Dermis microvascular lymphatic vessel endothelial cell (primary cell): ENCODE data around the gene SOAT1. TPM values are rescaled to one million over a fixed set of nuclear protein-coding genes. Genes with fewer than 3 reads are reported as not detected.
A peak's percentile ranks its signal among the peaks of the same experiment; 100 is the strongest.
"Not testable (repeated sequence)": the region's sequence is repeated elsewhere in the genome, so short reads cannot be mapped to it uniquely, and the experiment has no call there.

Source experiments
- DNase-seq, 2 donors: peaks; one replicate each; pipeline versions ENCODE4 v3.0.0 to v3.0.0-alpha.2; 2010; ENCODE audit warnings: low read depth in 2 of 2
- total RNA-seq: library from RNA; depleted of rRNA; stranded (reverse); fragments of >200 nt; gene quantifications from 2 replicates; pipeline ENCODE4 v1.2.1, GENCODE V29; 2014

Gene SOAT1
- total RNA-seq: 13.4 and 13.8 TPM in 2 replicates

DNA sequence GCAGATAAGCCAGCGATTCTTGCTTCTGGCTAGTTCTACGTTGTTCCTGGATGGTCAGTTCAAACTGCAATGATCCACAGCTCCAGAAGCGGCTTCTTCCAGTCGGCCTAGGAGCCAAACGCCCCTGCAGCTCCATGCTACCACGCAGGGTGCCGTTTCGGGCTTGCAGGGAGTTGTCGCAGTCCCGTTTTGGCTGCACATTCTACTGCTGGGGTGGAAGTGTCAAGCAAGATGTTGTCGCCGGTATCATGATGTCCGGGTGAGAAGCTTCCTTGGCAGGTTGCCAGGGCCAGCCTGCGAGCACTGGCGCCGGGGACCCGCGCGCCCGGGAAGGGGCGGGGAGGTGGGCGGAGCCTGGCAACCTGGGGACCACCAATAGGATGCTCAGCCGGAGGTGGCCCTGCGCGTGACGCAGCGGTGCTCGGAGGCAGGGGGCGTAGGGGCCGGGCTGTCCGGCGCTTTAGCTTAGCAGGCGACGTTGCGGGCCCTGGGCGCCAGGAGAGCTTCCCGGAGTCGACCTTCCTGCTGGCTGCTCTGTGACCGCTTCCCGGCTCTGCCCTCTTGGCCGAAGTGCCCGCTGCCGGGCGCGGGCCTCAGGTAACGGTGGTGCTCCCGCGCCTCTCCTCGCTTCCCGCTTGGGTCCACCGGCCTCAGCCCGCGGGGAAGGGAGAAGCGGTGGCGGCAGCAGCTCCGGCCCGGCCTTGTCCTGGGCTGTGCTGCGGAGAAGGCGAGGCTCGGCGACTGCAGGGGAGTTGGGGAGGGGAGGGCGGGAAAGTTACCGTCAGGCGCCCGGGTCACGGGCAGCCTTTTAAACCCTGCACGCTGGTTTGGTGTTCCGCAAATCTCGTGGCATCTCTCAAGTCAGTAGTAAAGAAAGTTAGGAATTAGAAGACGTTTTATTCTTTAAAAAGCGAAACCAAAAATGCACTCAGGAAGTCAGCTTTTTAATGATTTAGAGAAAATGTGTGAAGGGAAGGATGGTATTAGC, at the start of gene SOAT1:
SOAT1 (plus strand) TSS at position 458 of the 988 bp plus-strand sequence. CDS start 8,888 bp downstream, outside the sequence.
- DNase-seq: peak; percentile 66 to 92

DNA sequence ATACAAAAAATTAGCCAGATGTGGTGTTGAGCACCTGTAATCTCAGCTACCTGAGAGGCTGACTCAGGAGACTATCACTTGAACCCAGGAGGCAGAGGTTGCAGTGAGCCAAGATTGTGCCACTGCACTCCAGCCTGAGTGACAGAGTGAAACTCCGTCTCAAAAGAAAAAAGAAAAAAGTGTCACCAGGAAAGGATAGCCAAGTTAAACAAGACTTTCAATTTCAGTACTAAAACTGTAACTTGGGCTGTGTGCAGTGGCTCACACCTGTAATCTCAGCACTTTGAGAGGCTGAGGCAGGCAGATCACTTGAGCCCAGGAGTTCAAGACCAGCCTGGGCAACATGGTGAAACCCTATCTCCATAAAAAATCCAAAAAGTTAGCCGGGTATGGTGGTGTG, 48.2 kb upstream of the SOAT1 start:
- not testable (repeated sequence) for DNase-seq

DNA sequence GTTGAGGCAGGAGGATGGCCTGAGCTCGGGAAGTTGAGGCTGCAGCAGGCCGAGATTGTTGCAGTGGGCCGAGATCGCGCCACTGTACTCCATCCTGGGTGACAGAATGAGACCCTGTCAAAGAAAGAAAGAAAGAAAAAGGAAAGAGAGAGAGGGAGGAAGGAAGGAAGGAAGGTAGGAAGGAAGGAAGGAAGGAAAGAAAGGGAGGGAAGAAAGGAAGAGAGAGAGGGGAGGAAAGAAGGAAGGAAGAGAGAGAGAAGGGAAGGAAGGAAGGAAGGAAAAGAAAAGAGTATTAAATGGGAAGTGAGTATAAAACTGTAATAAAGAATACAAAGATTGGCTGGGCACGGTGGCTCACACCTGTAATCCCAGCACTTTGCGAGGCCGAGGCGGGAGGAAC, 45.7 kb upstream of the SOAT1 start:
- DNase-seq: no peak

DNA sequence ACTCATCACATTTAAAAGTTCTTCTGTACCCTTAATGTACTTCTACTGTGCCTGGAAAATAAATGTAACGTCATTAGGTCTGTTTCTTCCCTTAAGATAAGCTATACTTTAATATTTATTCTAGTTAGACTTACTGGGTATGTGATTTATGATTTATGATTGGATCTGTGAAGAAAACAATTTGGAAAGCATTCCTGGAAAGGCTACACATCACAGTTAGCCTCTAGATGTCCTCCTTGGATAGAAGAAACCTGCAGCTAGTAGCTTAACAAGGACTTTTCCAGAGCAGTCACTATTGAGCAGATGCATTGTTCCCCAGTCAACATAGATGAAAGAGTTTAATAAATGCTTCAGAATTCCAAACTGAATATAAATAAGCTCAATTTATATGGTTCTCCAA, 41.9 kb upstream of the SOAT1 start:
- peak; percentile 12 to 49 for DNase-seq

DNA sequence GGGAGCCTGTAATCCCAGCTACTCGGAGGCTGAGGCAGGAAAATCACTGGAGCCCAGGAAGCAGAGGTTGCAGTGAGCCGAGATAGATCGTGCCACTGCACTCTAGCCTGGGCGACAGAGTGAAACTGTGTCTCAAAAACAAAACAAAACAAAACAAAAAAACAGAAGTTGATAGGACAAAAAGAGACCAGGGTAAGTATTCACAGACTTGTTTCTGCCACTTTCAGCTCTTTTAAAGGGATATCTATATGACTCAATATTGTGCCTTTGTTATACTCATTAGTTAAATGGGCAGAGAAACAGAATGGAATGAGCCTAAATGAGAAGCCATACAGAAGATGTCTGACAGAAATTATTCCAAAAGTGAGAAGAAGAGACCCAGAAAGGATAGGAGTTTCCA, 41.0 kb upstream of the SOAT1 start:
- DNase-seq: no peak

DNA sequence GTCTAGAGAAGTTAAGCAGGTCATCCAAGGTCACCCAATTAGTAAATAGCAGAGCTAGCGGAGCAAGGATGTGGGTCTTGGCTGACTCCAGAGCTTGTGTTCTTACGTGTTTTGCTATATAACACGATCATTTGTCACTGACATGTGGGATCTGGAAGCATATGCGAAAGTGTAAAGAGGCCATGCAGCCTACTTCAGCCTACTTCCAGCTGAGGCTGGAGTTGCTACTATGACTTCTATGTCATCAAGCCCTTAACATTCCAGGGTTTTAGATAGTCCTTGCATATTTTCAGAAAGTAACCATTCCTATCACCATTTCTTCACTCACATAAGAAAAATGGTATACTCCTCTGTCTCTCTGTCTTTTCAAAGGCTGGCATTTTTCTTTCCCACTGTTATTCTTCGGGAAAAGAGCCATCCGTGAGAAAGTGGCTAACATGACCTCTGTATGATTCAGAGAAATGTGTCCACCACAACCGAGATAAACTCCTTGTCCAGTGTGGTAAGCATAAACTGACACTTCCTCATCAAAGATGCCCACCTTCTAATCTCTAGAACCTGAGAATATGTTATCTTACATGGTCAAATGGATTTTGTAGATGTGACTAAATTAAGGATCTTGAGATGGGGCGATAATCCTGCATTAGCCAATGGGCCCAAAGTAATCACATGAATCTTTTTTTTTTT, 40.2 kb upstream of the SOAT1 start:
- no peak for DNase-seq

DNA sequence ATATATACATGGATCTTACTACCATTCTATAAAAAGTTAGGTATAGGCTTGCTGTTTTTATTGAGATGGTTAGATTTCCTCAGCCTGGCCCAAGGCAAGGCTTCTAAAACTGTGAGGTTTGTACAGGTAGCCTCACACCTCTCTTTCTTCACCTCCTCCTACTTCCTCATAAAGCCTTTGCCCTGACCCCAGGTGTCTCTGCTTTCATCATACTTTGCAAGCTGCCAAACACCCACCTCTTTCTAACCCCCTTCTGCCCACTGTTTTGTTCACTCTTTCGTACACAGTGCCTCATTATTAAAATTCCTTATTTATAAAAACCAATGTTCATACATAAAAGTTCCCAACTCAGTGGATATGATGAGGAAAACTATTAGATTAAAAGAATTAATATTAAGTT, 31.4 kb upstream of the SOAT1 start:
- no peak for DNase-seq

DNA sequence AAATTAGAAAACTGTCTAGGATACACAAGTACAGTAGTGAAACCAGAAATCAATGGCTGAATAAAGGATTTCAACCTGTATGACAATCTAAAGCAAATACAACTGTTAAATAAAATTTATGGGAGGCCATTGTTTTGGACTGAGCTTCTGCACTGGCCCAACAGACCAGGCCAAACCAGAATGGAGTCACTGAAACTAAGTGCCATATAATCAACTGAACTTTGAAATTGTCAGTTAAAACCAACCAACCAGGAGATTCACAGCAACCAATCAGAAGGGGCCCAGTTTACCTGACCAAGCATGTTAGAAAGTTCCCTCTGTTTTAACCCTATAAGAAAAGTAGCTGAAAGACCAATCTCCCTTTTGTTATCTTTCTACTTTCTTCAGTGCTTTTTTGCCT, 30.5 kb upstream of the SOAT1 start:
- no peak for DNase-seq

DNA sequence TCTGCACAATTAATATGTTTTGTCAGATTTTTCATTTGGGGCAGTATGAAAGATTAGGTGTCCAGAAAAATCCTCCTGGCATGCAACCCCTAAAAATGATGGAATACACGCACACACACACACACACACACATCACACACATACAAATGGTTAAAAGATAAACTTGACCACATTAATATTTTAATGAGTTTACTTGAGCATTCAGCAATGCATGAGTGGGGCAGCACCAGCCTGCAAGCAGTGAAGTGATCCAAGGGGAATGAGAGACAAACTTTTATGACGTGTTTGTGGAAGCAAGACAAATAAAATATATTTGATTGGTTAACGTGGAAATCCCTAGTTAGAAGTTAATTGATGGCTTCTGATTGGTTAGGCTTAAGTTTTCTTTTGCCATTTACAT, 29.1 kb upstream of the SOAT1 start:
- DNase-seq: no peak

DNA sequence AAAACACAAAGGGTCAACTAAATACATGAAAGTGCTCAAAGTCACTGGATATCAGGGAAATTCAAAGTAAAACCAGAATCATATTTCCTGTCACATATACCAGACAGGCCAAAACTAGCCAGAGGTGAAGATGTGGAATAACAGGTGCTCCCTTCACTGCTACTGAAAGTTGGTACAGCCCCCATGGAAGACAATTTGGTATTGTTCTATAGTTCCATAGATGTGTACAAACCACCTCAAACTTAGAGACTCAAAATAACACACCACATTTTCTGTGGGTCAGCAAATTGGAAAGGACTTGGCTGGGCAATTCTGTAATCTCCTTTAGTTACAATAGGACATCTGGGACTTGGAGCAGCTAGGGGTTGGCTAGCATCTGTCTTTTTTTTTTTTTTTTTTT, 24.5 kb upstream of the SOAT1 start:
- DNase-seq: no peak

DNA sequence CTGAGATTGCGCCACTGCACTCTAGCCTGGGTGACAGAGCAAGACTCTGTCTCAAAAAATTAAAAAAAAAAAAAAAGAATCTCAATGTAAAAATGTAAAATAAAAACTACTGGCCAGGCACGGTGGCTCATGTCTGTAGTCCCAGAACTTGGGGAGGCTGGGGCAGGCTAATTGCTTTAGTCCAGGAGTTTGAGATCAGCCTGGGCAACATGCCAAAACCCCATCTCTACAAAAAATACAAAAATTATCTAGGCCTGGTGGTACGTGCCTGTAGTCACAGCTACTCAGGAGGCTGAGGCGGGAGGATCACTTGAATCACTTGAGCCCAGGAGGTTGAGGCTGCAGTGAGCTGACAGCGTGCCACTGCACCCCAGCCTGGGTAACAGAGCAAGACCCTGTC, 19.2 kb upstream of the SOAT1 start:
- not testable (repeated sequence) for DNase-seq

DNA sequence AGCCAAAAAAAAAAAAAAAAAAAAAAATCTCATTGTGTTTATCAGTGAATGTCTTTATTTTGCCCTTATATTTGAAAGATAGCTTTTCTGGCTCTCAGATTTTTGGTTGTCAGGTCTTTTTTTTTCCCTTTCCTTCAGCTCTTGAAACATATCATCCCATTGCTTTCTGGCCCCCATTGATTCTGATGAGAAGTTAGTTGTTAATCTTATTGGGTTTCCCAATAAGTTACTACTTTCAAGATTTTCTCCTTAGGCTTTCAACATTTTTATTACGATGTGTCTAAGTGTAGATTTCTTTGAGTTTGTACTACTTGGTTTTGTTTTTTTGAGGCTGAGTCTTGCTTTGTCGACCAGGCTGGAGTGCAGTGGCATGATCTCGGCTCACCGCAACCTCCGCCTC, 14.7 kb upstream of the SOAT1 start:
- DNase-seq: no peak

DNA sequence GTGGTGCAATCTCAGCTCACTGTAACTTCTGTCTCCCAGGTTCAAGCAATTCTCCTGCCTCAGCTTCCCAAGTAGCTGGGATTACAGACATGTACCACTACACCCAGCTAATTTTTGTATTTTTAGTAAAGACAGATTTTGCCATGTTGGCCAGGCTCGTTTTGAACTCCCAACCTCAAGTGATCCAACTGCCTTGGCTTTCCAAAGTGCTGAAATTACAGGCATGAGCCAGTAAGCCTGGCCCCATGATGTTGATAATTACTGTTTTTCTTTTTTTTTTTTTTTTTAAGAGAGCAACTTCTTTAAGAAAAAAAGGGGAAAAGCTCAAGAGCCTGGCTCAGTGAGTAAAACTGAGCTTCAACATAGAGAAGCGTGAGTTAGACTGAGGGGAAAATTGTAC, 9.6 kb upstream of the SOAT1 start:
- no peak for DNase-seq

DNA sequence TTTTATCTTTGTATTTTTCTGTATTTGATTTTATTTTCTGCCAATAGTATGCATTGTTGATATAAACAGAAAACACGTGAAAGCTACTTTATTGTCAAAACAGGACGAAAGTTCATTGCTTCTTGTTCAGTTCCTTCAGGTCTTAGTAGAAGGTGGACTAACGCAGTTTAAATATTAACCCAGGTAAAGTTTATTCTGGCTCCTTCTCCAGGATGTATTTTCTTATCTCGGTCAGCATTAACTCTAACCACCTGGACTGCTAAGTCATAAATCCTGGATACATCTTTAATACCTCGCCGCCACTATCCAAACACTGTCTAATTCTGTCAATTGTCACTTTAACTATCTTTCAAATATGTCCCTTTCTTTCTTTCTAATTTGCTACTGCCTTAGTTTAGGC, 5.7 kb upstream of the SOAT1 start:
- DNase-seq: no peak

DNA sequence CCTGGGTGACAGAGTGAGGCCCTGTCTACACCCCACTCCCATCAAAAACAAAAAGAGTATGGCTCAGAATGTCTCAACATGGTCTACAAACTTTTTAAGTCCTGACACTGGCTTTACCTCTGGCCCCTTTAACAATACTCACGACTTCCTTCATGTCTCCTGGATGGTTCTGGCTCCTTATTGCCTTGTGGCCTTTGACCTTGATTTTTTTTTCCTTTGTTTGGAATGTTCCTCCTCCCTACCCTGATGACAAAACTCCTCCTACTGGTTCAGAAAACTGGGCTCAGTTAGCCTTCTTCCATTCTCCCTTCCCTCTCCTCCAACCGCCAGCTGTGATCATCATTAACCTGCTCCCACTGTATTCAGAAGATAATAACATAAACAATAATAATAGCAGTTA, 4.6 kb upstream of the SOAT1 start:
- no peak for DNase-seq

DNA sequence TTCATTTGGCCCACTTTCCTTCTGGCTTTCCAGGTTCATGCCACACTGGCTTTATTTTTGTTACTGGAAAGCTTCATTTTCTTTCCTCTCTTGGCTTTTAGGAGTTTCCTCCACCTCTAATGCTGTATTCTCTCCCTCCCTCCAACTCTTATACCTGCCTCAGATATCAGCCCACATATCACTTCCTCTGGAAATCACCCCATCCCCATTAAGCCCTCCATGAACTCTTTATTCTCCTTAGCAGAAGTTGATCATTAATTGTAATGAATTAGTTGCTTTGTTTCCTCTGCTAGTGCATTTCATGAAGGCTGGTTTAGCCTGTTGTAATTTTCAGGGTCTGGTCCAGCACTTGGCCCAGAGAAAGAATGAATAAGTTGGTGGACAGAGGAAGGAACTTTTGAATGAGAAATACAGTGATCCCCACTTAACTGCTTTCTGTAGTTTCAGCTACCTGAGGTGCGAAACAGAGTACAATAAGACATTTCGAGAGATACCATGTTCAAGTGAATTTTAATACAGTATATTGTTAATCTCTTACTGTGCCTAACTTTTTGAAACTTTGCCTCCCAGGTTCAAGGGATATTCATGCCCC, 1.7 kb downstream of the SOAT1 start:
- DNase-seq: no peak

DNA sequence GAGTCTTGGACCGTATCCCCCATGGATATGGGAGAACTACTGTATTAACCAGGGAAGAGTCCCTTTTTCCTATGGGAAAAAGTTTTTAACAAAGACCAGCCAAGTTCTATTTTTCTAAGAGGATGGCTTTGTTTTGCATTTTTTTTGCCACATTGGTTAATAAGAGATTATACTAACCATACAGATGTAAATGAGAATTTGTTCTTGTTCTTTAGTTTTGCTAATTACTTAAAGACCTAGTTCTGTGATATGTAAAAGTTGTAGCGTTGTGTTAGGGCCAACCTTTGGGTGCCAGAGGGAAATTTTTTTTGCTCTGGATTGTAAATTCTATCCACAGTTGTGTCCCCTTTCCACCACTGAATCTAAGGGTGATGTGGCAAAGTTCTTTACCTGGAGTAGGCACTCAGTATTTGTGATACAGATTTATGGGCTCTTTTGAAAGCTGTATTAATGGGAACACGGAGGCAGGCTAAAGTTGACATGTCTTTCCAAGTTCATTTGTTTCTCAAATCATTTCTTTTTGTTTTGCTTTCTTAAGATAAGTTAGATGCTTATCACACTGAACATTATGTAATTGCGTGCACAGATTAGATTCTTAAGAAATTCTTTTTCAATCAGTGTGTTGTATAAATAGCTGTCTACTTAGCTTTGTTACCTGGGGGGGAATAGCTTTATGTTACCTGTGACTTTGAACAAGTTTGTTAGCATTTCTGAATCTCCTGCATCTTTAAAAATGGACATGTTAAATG, 2.9 kb downstream of the SOAT1 start:
- no peak for DNase-seq

DNA sequence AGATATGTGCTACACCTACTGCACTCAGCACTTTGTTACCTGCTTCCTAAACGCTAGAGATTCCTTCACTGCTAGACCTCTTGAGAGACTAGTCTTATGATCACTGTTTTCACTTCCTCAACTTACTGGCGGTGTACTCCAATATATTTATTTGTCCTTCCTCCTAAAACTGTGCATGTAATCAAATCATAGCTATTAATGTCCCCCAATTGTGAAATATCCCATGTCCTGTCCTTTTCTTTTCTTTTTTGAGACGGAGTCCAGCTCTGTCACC, 3.4 kb downstream of the SOAT1 start:
- no peak for DNase-seq

DNA sequence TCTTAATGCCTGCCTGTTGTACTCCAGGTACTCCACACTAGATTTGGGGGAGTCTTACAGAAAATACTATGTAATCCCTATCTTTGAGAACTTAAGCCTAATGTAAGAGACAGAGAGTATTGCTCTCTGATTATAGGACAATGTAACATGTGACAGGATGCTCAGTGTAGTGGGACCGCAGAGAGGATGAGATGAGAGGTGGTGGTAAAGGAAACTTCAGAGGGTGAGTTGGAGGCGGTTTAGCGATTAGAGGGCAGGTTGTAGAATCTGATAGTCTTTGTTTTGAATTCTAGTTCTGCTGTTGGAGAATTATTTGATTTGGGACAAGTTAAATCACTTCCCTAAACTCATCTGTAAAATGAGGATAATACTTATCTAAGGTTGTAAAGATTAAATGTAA, 5.4 kb downstream of the SOAT1 start:
- no peak for DNase-seq

DNA sequence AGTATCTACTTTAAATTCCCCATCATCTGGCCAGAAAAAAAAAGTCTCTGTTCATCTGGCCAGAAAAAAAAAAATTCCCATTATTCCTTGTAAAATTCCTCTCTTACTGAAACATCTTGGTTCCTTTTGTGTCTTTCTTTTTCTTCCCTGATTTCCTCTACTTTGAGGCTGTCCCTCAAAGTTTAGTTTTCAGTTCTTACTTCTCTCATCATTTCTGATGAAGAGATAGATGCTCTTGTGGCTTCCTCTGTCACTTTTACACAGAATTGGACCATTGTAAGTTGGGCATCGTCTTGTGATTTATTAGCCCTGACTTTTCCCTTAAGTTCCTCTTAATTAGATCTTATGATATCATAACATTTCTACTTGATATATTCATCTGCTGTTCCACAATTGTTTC, 6.5 kb downstream of the SOAT1 start:
- DNase-seq: no peak

DNA sequence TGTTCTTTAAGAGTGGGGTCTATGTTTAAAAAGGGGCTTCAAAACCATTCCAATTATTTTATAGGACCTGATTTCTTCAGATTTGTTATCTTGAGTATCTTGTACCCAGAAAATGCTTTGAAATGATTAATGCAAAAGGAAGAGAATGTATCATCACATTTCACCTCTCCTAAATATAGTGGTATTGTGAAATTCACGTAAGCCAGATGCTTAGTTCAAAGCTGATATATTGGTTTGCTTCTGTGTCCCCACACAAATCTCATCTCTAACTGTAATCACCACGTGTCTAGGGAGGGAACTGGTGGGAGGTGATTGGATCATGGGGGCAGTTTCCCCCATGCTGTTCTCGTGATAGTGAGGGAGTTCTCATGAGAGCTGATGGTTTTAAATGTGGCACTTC, 8.5 kb downstream of the SOAT1 start:
- no peak for DNase-seq

DNA sequence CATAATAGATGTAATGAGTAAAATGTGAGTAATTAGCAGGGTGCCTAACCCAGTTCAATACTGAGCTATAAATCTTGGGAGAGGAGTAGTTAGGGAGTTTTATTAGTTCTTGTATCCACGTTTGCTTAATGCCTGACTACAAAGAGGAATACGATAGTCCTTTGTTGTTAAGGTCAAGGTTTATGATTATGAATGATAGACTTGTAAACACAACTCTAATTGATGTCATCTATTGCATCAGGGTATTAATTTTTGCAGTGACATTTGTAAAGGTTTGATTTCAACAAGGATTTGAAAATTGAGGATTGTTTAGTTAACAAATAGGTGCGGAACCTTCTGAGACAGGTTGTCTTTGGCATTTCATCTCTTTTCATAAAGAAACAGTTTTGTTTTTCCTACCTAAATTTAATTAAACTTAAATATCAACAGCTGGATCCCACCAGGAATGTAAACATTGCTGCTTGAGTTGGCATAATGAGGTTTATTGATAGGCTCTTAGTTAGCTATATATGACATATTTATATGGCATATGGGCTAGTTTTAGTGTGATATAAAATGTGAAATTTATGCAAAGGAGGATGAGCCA, 9.7 kb downstream of the SOAT1 start:
- DNase-seq: no peak
